Amniotic stem cell (primary cell): ENCODE data around the gene CCDC85C.

ENCODE experiments used
- DNase-seq: peaks from one replicate; lab custom pipeline; 2025; lab: John Stamatoyannopoulos, UW

CCDC85C gene

DNA sequence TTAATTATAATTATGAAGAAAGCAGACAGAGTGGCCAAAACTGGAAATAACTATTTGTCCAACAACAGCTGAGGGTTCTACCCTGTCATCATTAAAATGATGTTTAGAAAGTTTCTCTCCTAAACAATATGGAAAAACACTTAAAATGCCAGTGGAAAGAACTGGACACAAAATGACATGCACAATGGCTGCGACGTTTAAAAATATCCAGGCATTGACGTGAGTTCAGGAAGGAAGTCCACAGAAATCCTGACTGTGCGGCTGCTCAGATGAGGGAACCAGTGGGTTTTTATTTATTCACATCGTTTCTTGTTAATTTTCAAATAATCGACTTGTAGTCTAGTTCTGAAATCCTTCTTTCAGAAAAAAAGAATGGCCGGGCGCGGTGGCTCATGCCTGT lies 64.5 kb downstream of the CCDC85C start:
- no peak for DNase-seq

DNA sequence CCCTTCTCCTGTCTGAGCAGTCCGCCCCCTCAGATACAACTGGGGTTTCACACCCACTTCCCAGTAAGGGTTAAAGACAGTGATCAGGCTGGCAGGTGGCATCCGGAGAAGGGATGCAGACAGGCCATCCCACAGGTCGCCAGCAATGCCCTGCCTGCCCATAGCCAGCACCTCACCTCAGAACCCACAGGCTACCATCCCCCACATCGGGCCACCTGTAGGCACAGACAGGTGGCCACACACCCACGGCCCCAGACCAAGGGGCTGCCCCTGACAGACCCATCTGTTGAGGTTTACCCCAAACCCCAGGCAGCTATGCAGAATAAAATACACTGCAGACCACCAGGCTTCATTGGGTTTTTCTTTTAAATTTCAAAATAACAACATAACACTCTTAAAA lies 65.3 kb downstream of the CCDC85C start:
- no peak for DNase-seq

DNA sequence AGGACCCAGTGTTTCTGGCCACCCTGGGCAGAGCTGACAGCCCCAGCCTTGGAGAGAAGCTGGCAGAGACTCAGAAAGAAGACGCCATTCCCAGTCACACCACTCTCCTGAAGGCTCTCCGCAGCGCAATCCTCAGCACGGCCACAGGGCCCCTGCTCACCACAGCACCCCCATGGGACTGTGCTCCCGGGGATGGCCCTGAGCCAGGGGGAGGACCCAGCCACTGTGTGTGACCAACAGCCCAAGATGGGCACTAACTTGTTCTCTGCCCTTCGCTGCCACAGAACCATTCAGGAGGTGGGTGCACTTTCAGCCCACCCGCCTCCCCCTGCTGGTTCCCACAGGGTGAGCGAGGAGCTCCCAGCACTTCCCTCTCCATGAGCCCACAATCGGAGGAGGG lies 65.7 kb downstream of the CCDC85C start:
- no peak for DNase-seq

DNA sequence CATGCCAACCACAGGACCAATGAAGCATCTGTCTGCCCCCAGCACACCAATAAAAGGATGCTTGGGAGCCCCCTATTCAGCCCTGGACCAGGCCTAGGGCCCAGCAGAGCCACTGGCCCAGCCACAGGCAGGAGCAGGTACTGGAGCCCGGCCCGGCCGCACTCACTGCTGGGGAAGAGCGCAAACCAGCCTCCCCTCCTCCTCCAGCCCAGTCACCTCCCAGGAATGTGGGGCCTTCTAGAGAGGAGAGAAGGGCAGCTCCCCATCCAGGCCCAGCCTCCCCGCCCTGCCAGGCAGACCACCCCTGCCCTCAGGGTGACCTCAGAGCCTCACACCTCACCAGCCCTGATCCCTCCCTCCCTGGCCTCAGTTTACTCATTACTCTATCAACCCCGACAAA lies 66.6 kb downstream of the CCDC85C start:
- DNase-seq = peak; percentile 46

DNA sequence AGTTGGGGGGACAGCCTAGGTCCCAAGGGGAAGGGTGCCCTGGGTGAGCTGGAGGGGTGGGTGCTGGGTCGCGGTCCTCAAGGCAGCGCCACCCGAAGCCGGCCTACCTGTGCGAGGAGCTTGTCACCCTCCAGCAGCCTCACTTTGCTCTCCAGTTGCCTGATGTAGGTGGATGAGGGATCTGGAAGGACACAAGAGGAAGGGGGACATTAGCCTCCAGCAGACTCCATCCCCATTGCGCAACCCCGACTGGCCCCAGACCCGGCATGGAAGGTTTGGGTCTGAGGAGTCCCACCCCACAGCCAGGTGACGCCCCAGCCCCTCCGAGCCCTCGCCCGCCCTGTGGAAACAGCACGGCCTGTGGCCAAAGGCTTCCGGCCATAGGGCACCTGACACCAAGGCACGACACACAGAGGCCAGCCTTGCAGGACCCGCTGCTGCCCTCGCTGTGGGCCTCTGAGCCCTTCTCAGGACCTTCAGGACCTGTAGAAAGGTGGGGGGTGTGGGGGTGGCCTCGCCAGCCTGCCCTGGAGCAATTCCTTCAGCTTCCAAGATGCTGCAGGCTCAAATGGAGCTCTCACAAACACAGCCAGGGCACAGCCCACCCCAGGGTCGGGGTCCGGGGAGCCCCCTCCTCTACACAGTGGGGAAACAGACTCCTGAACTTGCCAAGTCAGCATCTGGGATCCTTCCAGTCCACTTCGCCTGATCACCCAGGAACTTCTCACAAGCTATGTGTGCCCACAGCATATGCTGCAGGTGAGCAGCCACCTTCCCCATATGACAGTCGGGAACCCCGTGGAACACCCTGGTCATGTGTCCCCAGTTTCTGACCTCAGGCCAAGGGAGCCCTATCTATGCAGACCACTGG lies 67.9 kb downstream of the CCDC85C start:
- no peak for DNase-seq

DNA sequence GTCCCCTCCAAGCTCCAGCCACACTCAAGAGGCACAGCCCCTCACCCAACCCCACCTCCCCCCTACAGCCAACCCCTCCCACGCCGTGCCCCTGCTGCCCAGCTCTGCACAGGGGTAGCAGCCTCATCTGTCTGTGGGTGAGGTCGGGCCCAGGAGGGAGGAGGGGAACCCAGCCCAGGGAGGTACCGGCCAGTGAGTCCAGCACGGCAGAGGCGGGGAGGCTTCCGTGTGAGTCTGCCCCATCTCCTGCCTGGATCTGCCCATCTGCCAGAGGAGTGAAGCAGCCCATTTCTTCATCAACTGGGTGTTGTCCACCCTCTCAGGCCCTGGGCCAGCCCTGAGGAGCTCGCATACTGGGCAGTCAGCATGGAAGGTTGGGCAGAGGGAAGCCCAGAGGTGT lies 68.6 kb downstream of the CCDC85C start:
- no peak for DNase-seq

DNA sequence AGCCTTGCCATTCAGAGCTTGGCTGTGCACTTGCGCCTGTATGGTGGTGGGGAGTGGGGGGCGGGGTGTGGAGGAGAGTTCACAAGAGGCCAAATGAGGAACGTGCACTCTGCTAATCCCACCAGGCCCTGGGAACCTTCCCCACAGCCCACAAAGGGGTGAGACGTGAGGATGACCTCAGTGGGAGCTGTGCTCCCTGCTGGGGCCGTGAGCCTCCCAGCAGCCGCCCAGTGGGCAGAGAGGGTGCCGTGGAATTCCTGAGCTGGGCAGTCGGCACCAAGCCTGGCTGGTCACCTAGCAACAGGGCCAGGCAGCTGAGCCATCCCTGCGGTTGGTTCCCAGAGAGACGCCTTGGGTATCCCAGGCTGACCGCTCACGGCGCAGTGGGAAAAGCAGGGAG lies 69.1 kb downstream of the CCDC85C start:
- DNase-seq = no peak

DNA sequence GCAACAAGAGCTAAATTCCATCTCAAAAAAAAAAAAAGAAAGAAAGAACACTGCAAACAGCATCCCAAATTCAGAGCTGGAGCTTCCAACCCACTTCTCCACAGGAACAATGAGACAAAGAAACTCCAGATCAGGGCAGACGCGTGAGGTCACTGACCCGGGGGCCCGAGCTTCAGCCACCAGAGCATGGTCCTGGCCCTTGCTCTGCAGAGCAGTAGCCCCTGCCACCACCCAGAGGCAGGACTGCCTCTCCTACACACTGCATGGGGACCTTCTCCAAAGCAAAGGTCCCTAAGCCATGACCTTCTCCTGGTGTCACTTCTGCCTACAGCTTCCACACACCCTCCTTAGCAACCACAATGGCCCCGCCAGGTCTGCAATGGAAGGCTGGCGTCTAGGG lies 69.7 kb downstream of the CCDC85C start:
- DNase-seq = no peak

DNA sequence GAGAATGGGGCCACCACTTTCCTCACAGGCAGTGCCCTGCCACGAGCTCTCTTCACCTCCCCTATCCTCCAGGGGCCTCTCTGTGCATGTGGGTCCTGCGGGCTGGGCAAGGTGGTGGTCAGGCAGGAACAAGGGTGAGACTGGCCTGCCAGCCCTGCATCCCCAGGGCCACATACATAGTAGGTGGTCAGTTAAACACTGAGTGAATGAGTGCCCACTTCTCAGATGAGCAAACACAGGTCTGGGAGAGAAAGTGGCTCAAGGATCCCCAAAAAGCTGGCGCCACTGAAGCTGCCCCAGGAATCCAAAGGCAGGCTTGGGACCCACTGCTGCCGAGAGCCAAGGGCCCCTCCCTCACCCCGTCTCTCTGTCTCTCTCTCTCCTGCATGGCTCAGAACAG lies 71.7 kb downstream of the CCDC85C start:
- DNase-seq = no peak

DNA sequence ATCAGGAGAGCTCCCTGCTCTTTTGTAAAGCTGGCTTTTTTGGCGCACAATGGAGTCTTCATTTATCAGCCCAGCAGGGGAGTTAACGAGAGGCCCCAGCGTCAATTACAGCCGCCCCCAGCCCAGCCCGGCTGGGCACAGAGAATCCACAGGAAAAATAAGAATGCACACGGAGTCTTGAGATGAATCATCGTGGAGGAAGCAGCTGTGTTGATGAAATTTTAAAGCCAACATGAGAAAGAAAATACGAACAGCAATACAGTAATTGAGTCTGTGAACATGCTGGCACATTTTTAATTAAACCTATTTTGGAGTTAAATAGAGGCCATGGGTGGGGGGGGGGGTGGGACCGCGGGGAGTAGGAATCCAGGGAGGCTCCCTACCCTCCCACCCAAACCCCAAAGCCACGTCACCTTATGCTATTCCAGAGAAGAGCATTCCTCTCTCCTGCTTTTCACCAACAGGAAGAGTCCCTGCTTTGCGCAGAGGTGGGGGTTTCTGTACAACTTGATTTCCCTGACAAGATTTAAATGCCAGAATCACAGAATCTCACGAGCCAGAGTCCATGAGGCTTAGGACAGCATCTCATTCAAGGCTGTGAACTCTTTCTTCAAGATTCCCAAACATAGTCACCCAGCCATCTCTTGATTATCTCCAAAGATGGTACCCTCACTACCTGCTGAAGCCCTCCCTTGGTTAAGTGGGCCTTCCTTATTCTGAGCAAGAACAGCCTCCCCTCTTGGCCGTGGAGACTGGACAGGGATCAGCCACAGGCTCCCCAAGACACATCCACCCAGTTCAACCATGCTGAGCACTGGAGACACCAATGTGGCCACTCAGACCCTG lies 72.5 kb downstream of the CCDC85C start:
- peak; percentile 23 for DNase-seq

DNA sequence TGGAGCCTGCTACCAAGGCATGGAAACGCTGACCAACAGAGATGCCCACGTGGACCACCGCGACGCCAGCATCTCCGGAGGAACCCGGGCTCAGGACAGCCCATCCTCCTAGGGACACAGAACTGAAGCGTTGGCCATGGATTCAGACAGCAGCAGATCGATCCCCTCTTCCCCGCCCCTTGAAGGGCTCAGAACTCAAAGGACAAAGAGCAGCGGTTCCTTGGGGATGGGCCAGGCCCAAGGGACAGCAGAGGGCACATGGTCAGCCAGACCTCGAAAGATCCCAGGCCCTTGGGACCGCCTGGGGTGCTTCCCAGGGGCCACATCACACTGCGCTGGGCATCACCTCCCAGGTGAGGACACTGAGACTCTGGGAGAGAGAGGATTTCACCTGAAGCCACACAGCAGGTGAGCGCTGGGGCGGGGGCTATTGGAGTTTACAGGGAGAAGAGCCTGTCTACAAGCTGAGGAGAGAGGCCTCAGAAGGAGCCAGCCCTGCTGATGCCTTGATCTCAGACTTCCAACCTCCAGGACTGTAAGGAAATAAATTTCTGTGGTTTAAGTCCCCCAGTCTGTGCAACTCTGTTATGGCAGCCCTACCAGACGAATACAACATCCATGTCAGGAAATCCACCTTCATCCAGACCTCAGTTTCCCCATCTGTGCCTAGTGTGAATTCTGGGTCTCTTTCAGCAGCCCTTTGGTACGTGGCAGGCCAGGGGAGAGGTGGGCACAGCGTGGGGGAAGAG lies 73.4 kb downstream of the CCDC85C start:
- DNase-seq = no peak

DNA sequence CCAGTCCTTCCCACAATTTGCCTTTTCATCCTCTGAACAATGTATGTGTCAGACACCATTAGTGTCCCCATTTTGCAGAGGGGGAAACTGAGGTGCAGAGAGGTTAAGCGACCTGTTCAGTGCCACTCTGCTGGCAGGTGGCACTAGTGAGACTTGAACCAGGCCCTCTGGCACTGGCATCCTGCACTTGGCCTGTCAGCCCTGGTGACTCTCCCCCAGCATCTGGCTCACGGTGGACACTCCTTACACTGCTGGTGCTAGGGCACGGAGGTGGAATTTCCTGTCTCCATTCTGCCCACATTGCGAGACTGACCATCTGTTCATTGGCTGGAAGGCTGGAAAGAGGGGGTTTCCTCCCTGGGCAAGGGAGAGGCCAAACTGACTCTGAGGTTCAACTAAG lies 74.1 kb downstream of the CCDC85C start:
- DNase-seq = no peak

DNA sequence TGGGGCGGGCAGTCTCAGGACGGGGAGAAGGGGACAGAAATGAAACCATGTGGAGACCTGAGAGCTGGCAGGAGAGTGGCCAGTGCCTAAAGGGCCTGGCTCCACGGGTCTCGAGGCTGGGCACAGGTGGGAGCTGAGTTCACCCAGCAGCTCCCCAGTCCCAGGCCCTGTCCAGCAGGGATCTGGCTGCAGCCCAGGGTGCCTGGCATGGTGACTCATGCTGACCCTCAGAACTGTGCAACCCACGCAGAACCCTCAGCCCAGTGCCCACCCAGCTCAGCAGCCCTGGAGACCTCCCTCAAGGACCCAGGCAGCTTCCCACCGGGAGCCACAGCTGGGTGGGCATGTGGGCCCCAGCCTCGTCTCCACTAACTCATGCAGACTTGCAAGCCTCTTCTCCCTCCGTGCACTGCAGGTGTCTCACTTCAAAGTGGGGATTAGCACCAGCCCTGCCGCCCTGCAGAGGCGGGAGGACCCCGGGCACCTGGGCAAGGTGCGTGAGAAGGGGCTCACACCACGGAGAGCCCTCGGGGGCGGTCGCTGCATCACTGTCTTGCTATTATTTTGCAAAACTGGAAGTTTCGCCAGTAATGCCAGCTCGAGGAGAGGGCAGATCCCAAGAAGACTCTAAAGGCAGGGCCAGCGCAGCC lies 76.5 kb downstream of the CCDC85C start:
- DNase-seq = no peak

DNA sequence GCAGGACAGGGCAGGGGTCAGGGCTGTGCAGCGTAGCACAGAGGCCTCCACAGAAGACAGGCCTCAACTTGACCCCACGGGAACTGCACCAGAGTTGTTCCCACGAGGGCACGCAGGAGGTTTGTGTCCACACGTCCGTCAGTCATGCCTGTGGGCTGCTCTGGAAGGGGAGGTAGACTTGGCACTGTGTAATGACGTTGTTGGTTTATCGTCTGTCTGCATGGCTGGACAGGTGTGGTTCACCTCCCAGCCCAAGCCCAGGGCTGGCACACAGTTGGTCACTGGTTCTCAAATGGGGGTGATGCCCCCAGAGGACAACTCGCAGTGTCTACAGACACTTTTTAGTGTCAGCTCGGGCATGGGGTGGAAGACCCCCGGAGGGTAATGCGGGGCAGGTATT lies 77.0 kb downstream of the CCDC85C start:
- no peak for DNase-seq

DNA sequence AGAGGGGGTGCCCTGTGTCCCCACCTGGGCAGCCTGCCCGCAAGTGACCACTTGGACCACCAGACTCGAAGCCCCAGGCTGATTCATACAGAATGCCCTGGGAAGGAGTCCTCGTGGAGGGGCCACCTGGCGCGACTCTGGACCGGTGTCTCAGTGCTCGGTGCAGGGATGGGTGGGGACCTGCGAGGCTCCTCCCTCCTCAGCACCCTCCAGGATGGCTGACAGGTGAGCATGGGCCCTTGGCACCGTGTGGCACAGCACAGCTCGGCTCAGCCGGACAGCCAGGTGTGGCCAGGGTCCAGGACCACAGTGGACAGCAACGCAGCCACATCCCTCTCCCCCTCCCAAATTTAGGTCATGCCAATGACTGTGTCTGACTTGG lies 78.3 kb downstream of the CCDC85C start:
- no peak for DNase-seq

DNA sequence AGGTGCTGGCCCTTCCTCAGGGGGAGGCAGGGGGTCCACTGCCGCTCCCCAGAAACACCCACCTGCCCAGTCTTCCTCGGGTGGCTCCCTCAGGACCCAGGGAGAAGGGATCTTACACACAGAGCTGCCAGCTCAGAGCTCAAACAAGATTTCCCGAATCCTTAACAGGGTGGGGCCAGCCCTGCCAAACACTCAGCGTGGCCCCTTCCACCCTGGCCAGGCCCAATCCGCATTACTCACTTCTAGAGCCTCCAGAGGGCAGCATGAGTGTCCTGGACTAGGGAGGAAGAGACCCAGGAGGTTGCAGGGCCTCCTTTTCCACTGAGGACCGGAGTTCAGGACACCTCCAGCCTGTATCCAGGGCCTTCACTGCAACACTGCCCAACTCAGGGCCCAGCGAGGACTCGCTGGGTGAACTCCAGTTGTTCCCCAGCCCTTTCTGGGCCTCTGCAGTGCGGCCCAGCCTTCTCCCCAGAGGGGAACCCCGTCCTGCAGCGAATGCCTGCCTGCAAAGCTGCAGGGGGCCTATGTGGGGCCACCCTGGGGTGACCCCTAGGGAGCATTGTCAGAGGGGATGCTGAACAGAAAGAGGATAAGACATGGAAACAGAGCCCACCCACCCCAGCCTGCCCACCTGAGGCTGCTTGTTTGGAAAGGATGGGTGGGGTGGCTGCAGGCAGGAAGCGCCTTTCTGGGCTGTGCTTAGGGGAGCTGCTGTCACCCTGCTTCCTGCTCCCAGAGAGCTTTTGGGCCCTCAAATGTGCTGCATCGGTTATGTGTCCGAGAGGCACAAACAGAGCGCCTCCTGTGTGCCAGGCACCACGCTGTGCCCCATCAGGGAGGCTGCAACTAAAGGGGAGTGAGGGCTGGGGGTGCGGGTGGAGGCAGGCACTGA lies 79.0 kb downstream of the CCDC85C start:
- DNase-seq = peak; percentile 1

DNA sequence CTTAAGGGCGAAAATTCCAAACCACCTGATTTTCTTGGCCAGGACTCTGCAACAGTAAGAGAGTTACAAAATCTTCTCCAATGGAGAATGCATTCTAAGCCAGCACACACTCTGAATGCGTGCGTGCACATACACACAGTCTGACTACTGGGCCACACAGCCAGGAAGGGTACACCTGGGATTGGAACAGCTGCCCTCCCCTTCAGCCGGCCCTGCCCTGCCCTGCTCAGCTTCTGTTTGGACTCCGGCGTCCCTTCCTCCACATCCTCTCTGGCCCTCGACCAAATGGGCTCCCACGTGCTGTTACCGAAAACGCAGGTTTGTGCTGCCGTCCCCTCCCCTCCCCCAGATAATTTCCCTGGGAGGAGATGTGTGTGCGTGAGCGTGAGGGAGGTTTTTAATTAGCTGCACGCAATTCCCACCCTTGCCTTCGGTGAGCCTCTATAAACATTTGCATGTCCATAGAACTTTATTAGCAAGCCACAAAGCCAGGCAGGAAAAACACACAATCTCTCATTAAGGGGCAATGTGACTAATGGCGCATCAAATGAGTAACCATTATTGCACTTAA lies 79.8 kb downstream of the CCDC85C start:
- DNase-seq = no peak

DNA sequence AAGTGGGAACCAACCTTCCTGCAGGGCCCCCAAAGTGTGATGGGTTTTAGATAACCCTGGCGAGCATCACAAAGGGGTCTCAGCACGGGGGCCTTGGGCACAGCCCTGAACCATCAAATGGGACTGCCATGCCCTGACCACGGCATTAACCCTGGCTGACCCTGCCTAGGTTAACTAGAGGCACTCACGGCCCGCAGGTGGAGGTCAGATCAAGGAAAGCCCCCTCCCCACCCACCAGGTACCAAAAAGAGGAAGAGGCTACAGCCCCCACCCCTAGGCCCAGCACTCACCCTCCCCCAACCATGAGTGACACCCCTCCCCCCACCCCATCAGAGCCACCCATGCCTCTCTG lies 80.3 kb downstream of the CCDC85C start:
- no peak for DNase-seq

DNA sequence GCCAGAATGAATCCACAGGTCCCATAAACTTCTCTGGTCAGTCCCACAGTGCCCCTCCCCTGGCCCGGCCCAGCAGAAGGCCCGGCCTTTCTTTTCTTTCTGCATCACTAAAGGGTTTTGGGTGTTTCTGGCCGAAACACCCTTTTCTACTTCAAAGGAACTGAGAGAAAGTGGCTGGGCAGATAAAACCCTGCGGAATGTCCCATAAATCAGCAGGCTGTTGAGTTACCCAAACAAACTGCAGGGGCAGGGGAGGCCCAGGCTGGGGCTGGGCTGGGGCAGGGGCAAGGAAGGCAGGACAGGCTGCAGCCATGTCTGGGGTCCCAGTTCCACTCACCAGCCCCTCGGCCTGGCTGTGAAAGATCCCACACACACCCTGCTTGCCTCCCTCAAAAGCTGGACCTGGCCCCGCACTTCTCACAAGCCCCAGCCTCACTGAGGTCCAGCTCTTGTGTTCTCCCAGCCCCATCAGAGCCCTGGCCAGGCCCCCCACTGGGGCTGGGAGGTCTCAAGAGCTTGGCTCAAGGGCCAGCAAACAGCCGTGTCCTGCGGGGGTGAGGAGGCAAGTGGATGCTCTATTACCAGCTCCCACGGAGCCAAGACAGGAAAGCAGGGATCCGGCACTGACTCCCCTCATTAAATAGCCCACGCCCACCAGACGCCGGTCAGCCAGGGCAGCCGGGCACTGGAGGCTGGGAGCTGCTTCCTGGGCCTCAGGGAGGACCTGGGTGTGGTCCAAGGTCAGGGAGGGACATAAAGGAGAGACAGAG lies 80.9 kb downstream of the CCDC85C start:
- DNase-seq = no peak

DNA sequence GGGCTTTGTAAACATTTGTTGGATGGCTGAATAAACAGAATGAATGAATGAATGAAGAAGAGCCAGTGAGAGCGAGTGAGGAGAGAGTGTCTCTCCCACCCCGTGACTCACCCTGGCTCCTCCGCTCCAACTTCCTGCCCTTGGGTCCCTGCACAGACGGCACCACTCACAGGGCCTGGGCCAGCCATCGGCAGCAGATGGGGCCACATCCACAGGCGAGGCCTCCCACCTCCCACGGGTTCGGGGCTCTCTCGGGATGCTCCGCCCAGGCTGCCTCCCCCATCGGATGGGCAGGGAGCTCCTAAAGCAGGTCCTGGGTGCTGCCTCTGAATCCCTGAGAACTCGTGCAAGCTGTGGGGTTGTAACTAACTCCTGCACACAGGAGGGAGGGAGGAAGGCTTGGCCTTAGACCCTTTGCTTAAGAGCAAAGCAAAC lies 81.5 kb downstream of the CCDC85C start:
- peak; percentile 22 for DNase-seq
